GM06990 (cell line): Measurements from ENCODE around the gene N4BP2.

Experiments
- DNase-seq: peaks from one replicate; pipeline ENCODE4 v3.0.0-alpha.2; 2011; ENCODE audit not compliant: insufficient read length; ENCODE audit errors: extremely low read depth
- H3K27me3 ChIP-seq: replicated peaks from 2 replicates; pipeline ENCODE4 v1.6.0; 2011; ENCODE audit warnings: low read length; ENCODE audit not compliant: control insufficient read depth, insufficient read depth
- H3K36me3 ChIP-seq: 2 replicates; pipeline ENCODE4 v1.5.1; 2011; ENCODE audit warnings: low read length; ENCODE audit not compliant: control insufficient read depth, insufficient read depth
- H3K4me3 ChIP-seq: replicated peaks from 2 replicates; pipeline ENCODE4 v1.5.1; 2011; ENCODE audit warnings: low read depth, mild to moderate bottlenecking, control low read depth, low read length
- CTCF ChIP-seq: IDR thresholded peaks from 2 replicates; pipeline ENCODE4 v1.5.1; 2011; ENCODE audit warnings: low read length, control low read depth, mild to moderate bottlenecking, inconsistent platforms; ENCODE audit not compliant: insufficient read depth, poor library complexity, severe bottlenecking

The N4BP2 gene

GRCh38 chr4:40121515-40121914, 64.9 kb downstream of the N4BP2 start:
- TF ChIP-seq CTCF = no peak
- Histone ChIP-seq H3K4me3 (no peak overlapping the region), H3K36me3 (no peaks in the 10 kb centered on the region; the same call in 1 of the 2 replicates), H3K27me3 (no peaks in the 10 kb centered on the region)
- no peak for DNase-seq

- no peaks in the 10 kb centered on the region for H3K36me3 ChIP-seq
- DNase-seq = no peak
- no peaks in the 10 kb centered on the region for H3K27me3 ChIP-seq
- H3K4me3 ChIP-seq = no peak overlapping the region
- TF ChIP-seq CTCF = no peak
Observed at GRCh38 chr4:40122941-40123340, 66.3 kb downstream of the N4BP2 start.

GRCh38 chr4:40124690-40125089, 68.0 kb downstream of the N4BP2 start:
- H3K36me3 ChIP-seq = no peaks in the 10 kb centered on the region
- no peak for TF ChIP-seq CTCF
- DNase-seq = no peak

GRCh38 chr4:40130401-40131036, 73.9 kb downstream of the N4BP2 start:
- no peaks in the 10 kb centered on the region for H3K27me3 ChIP-seq
- H3K4me3 ChIP-seq = no peak overlapping the region
- no peak for DNase-seq
- TF ChIP-seq CTCF = no peak
- H3K36me3 ChIP-seq = no peaks in the 10 kb centered on the region

More at GRCh38 chr4:40124690-40125089, 68.0 kb downstream of the N4BP2 start:
- Histone ChIP-seq H3K4me3 (no peak overlapping the region), H3K27me3 (no peaks in the 10 kb centered on the region)

- no peak for TF ChIP-seq CTCF
- H3K36me3 ChIP-seq = no peaks in the 10 kb centered on the region
- no peak for DNase-seq
- H3K4me3 ChIP-seq = no peak overlapping the region
- no peaks in the 10 kb centered on the region for H3K27me3 ChIP-seq
Observed at GRCh38 chr4:40132816-40133215, 76.2 kb downstream of the N4BP2 start.
